GM12878 (cell line): Measurements from ENCODE around the gene EXOC4.

Source experiments
- ASH2L ChIP-seq: fragments of 300-600, 200-600 bp; sonication (generic); IDR thresholded peaks from 2 replicates; pipeline ENCODE4 v1.6.1; 2017; ENCODE audit warnings: low read depth, mild to moderate bottlenecking, borderline replicate concordance
- CTCF ChIP-seq, 3 experiments: IDR thresholded peaks in 2 of 3; conservative IDR thresholded peaks in 1 of 3; 2 replicates each; pipeline ENCODE4 v1.5.1; 2011; ENCODE audit warnings: low read depth in 3 of 3, low read length in 3 of 3, mild to moderate bottlenecking in 3 of 3, control low read depth in 2 of 3, moderate library complexity in 2 of 3, inconsistent platforms in 1 of 3, mixed read lengths in 1 of 3; ENCODE audit not compliant: control insufficient read depth in 2 of 3, insufficient read depth in 1 of 3; ENCODE audit errors: extremely low read depth in 1 of 3
- EP300 ChIP-seq, 2 experiments: fragments of 150-350 bp in 1 of 2; IDR thresholded peaks; 2 replicates each; pipeline ENCODE4 v1.6.1; 2011 to 2012; ENCODE audit warnings: low read depth in 2 of 2, low read length in 2 of 2, borderline replicate concordance in 1 of 2, improper control_type of control experiment in 1 of 2, inconsistent platforms in 1 of 2; ENCODE audit not compliant: control insufficient read depth in 1 of 2
- FOS ChIP-seq: IDR thresholded peaks from 3 replicates; pipeline ENCODE4 v1.6.1; 2011; ENCODE audit warnings: borderline replicate concordance; ENCODE audit not compliant: insufficient read length; ENCODE audit errors: extremely low read depth
- POLR2A ChIP-seq: IDR thresholded peaks from 2 replicates; pipeline ENCODE4 v1.6.1; 2011; ENCODE audit warnings: low read depth, mild to moderate bottlenecking, low read length
- POLR2AphosphoS5 ChIP-seq: IDR thresholded peaks from 2 replicates; pipeline ENCODE4 v1.6.1; 2011; ENCODE audit warnings: mild to moderate bottlenecking, low read length, inconsistent platforms
- REST ChIP-seq: IDR thresholded peaks from 2 replicates; pipeline ENCODE4 v1.6.1; 2012; ENCODE audit warnings: mild to moderate bottlenecking, low read depth, low read length

- TF ChIP-seq POLR2A (no peak), ASH2L (no peak), CTCF (IDR thresholded peaks at IDR 0.05 in 2 of 3, conservative IDR thresholded peaks at IDR 0.05 in 1 of 3; ENCODE audit: control insufficient read depth in 2 of 3, extremely low read depth in 1 of 3, insufficient read depth in 1 of 3, low read depth in 3 of 3, low read length in 3 of 3) (no peak), EP300 (IDR thresholded peaks at IDR 0.05; ENCODE audit: borderline replicate concordance in 1 of 2, control insufficient read depth in 1 of 2, low read depth in 2 of 2, low read length in 2 of 2) (no peak), REST (no peak), FOS (no peak), POLR2AphosphoS5 (no peak)
Observed at GRCh38 chr7:133408212-133408611, 155.3 kb downstream of the EXOC4 start.
